ENCODE data around the gene TBCC.

The TBCC gene

DNA sequence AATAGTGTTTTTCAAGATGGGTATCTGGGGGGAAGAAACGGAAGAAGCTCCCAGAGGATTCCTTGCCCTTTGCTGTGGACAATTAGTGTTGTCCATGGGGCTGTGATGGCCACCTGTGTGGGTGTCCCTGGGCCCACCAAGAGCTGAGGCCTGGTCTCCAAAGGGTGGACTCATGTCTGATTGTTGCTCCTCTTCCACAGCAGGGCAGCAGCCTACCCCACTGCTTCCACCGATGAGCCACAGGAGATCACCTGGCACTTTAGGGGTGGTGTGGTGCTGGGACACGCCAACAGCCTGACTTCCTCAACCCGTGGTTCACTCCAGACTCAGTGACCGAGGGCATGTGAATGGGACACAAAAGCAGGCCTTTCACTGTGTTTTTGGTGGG is 48.6 kb downstream of the TBCC start:
- ChIA-PET POLR2A (no interaction called here), CTCF (interaction anchor here (1.0 to 1.4 kb wide), 3 partner anchors 29 to 36 kb away, joined by 3 to 6 read pairs (median 3); no protein-coding TSS in a partner anchor)
- no peak for DNase-seq (ENCODE audit: extremely low spot score)
- no peak for TF ChIP-seq CTCF (IDR thresholded peaks at IDR 0.05; ENCODE audit: control extremely low read depth, extremely low read depth, low read depth, missing control alignments)

GRCh38 chr6:42696526-42697267 is 49.2 kb downstream of the TBCC start:
- no peak for DNase-seq (ENCODE audit: extremely low spot score)
- ChIA-PET CTCF (interaction anchor here (1.1 to 1.4 kb wide), 2 partner anchors 33 to 35 kb away, joined by 3 to 6 read pairs; no protein-coding TSS in a partner anchor), POLR2A (no interaction called here)
- TF ChIP-seq CTCF (IDR thresholded peaks at IDR 0.05; ENCODE audit: control extremely low read depth, extremely low read depth, low read depth, missing control alignments): no peak

- DNase-seq (ENCODE audit: extremely low spot score): no peak
- ChIA-PET POLR2A (no interaction called here), CTCF (interaction anchor here (1.1 to 1.8 kb wide), 3 partner anchors 31 to 33 kb away, joined by 3 to 4 read pairs (median 4); no protein-coding TSS in a partner anchor)
- no peak for TF ChIP-seq CTCF (IDR thresholded peaks at IDR 0.05; ENCODE audit: control extremely low read depth, extremely low read depth, low read depth, missing control alignments)
These were observed 51.3 kb downstream of the TBCC start for GRCh38 chr6:42694586-42694985.
